Tibial nerve (tissue), 3 donors: Measurements from ENCODE around the gene MCF2L2.

Experiments
- POLR2A ChIP-seq, 2 donors: fragments of 450-650 bp; IDR thresholded peaks; one replicate each; pipeline ENCODE4 v1.6.1; 2017; ENCODE audit warnings: antibody characterized with exemption in 2 of 2, mild to moderate bottlenecking in 2 of 2, moderate library complexity in 2 of 2
- TF ChIP-seq, protein P1 (sequence below), 5 experiments: fragments of 200-600 bp in 3 of 5; fragments of 450-650 bp in 2 of 5; sonication (generic) in 3 of 5; IDR thresholded peaks; one replicate each; pipeline ENCODE4 v1.5.1; 2016 to 2019; ENCODE audit warnings: antibody characterized with exemption in 5 of 5, mild to moderate bottlenecking in 3 of 5, moderate library complexity in 2 of 5

DNA sequence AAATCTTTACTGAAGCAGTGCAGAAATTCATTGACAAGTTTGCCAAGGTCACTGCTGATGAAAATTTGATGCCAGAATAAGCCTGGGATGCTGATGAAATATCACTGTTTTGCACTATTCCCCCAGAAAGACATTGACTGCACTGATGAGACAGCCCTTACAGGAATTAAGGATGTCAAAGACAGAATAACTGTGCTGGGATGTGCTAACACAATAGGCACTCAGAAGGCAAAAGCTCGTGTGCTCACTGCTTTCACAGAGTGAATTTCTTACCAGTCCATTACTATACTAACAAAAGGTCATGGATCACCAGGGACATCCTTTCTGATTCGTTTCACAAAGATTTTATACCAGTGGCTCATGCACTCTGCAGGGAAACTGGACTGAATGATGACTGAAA, 69.4 kb downstream of the MCF2L2 start:
- TF ChIP-seq, protein P1, sequence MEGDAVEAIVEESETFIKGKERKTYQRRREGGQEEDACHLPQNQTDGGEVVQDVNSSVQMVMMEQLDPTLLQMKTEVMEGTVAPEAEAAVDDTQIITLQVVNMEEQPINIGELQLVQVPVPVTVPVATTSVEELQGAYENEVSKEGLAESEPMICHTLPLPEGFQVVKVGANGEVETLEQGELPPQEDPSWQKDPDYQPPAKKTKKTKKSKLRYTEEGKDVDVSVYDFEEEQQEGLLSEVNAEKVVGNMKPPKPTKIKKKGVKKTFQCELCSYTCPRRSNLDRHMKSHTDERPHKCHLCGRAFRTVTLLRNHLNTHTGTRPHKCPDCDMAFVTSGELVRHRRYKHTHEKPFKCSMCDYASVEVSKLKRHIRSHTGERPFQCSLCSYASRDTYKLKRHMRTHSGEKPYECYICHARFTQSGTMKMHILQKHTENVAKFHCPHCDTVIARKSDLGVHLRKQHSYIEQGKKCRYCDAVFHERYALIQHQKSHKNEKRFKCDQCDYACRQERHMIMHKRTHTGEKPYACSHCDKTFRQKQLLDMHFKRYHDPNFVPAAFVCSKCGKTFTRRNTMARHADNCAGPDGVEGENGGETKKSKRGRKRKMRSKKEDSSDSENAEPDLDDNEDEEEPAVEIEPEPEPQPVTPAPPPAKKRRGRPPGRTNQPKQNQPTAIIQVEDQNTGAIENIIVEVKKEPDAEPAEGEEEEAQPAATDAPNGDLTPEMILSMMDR (IDR thresholded peaks at IDR 0.05): no peak
- TF ChIP-seq POLR2A (IDR thresholded peaks at IDR 0.05): no peak
